ENCODE results near the gene SEL1L. TPM values are rescaled to one million over a fixed set of nuclear protein-coding genes. Genes with fewer than 3 reads are reported as not detected.
"Not testable (repeated sequence)": the region's sequence is repeated elsewhere in the genome, so short reads cannot be mapped to it uniquely, and the experiment has no call there.

SEL1L gene
- total RNA-seq, 1 experiment from 2014 or later: 116 TPM

DNA sequence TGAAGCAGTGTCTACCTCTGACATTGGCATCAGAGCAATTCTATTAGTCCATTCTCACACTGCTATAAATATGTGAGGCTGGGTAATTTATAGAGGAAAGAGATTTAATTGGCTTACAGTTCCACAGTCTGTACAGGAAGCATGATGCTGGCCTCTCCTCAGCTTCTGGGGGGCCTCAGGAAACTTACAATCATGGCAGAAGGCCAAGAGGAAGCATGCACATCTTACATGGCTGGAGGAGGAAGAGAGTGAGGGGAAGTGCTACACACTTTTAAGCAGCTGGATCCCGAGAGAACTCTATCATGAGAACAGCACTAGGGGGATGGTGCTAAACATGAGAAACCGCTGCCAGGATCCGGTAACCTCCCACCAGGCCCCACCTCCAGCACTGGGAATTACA is 25.7 kb upstream of the SEL1L start:
- H3K27me3 ChIP-seq (ENCODE audit: low read length): no peaks in the 10 kb centered on the region
- no peaks in the 10 kb centered on the region for H3K9me2 ChIP-seq (replicated peaks; ENCODE audit: insufficient read depth, low read length)
- DNase-seq: no peak
- H3K4me3 ChIP-seq (ENCODE audit: low read length): no peak overlapping the region
- no peak overlapping the region for H2AFZ ChIP-seq (ENCODE audit: low read length)
- H3K27ac ChIP-seq (ENCODE audit: low read length): no peak overlapping the region
- no peaks in the 10 kb centered on the region for H4K20me1 ChIP-seq (ENCODE audit: insufficient read depth, low read depth, low read length)
- H3K36me3 ChIP-seq (ENCODE audit: insufficient read depth, low read length): no peaks in the 10 kb centered on the region
- H3K4me2 ChIP-seq (ENCODE audit: low read depth, low read length, poor library complexity, severe bottlenecking): no peak overlapping the region
- H3K9me3 ChIP-seq (ENCODE audit: low read length): no peaks in the 10 kb centered on the region
- H3K4me1 ChIP-seq (ENCODE audit: low read length): no peaks in the 10 kb centered on the region
- no peak overlapping the region for H3K9ac ChIP-seq (ENCODE audit: low read length)
- H3K79me2 ChIP-seq (ENCODE audit: low read length): no peaks in the 10 kb centered on the region

DNA sequence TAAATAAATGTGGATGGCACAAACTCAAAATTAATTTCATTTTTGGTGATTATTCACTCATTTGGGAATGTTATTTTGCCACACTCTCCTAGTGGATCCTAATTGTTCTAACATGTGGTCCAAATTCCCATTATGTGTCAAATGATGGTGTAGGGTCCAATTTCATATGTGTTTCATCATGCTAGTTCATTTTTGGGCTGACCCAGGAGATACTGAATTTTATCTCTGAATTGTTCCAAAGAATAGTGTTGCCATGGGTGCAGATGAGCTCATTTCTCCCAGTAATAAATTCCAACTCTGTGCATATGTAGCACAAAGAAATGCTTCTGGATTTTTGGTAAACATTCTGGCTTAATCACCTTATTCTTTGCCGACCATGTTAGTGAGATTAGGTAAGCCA is 23.5 kb upstream of the SEL1L start:
- Histone ChIP-seq H3K4me2 (ENCODE audit: low read depth, low read length, poor library complexity, severe bottlenecking) (no peak overlapping the region), H4K20me1 (ENCODE audit: insufficient read depth, low read depth, low read length) (no peaks in the 10 kb centered on the region), H3K4me3 (ENCODE audit: low read length) (no peak overlapping the region), H3K9me3 (ENCODE audit: low read length) (no peaks in the 10 kb centered on the region), H2AFZ (ENCODE audit: low read length) (no peak overlapping the region), H3K79me2 (ENCODE audit: low read length) (no peaks in the 10 kb centered on the region), H3K27me3 (ENCODE audit: low read length) (no peaks in the 10 kb centered on the region), H3K27ac (ENCODE audit: low read length) (no peak overlapping the region), H3K4me1 (ENCODE audit: low read length) (no peaks in the 10 kb centered on the region), H3K36me3 (ENCODE audit: insufficient read depth, low read length) (no peaks in the 10 kb centered on the region), H3K9me2 (replicated peaks; ENCODE audit: insufficient read depth, low read length) (no peaks in the 10 kb centered on the region), H3K9ac (ENCODE audit: low read length) (no peak overlapping the region)
- no peak for DNase-seq

DNA sequence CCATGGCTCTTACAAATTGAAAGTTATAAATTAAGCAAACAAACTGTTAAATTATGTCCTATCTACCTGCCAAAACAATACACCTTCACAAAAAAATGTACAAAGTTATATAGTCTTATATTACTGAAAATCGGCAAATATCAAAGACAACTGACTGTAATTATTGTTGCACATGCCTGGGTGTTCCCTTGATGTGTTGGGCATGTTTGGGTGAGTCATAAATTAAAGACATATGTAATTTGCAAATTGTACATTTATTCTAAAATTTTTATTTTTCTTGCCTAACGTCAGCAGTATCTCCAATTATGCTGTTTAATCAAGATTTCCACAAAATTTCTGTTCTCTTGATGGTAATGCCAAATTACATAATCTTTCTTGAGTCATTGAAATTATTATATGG is 22.0 kb upstream of the SEL1L start:
- Histone ChIP-seq H3K9me2 (replicated peaks; ENCODE audit: insufficient read depth, low read length) (no peaks in the 10 kb centered on the region), H3K27me3 (ENCODE audit: low read length) (no peaks in the 10 kb centered on the region), H3K4me1 (ENCODE audit: low read length) (no peaks in the 10 kb centered on the region), H4K20me1 (ENCODE audit: insufficient read depth, low read depth, low read length) (no peaks in the 10 kb centered on the region), H2AFZ (ENCODE audit: low read length) (no peak overlapping the region), H3K27ac (ENCODE audit: low read length) (no peak overlapping the region), H3K9ac (ENCODE audit: low read length) (no peak overlapping the region), H3K79me2 (ENCODE audit: low read length) (no peaks in the 10 kb centered on the region), H3K4me3 (ENCODE audit: low read length) (no peak overlapping the region), H3K4me2 (ENCODE audit: low read depth, low read length, poor library complexity, severe bottlenecking) (no peak overlapping the region), H3K9me3 (ENCODE audit: low read length) (no peaks in the 10 kb centered on the region), H3K36me3 (ENCODE audit: insufficient read depth, low read length) (no peaks in the 10 kb centered on the region)
- no peak for DNase-seq

- H3K4me3 ChIP-seq (ENCODE audit: low read length): no peak overlapping the region
- DNase-seq: no peak
- H4K20me1 ChIP-seq (ENCODE audit: insufficient read depth, low read depth, low read length): no peaks in the 10 kb centered on the region
- no peaks in the 10 kb centered on the region for H3K27me3 ChIP-seq (ENCODE audit: low read length)
- H3K79me2 ChIP-seq (ENCODE audit: low read length): no peaks in the 10 kb centered on the region
- no peak overlapping the region for H3K4me2 ChIP-seq (ENCODE audit: low read depth, low read length, poor library complexity, severe bottlenecking)
- H3K27ac ChIP-seq (ENCODE audit: low read length): no peak overlapping the region
- no peaks in the 10 kb centered on the region for H3K4me1 ChIP-seq (ENCODE audit: low read length)
- H3K36me3 ChIP-seq (ENCODE audit: insufficient read depth, low read length): no peaks in the 10 kb centered on the region
- H3K9me3 ChIP-seq (ENCODE audit: low read length): no peaks in the 10 kb centered on the region
- H2AFZ ChIP-seq (ENCODE audit: low read length): no peak overlapping the region
- H3K9ac ChIP-seq (ENCODE audit: low read length): no peak overlapping the region
- H3K9me2 ChIP-seq (replicated peaks; ENCODE audit: insufficient read depth, low read length): no peaks in the 10 kb centered on the region
Measured at GRCh38 chr14:81555051-81555450, 21.4 kb upstream of the SEL1L start.

- no peak for DNase-seq
- no peaks in the 10 kb centered on the region for H3K9me3 ChIP-seq (ENCODE audit: low read length)
- H3K79me2 ChIP-seq (ENCODE audit: low read length): no peaks in the 10 kb centered on the region
- no peak overlapping the region for H3K4me3 ChIP-seq (ENCODE audit: low read length)
- no peaks in the 10 kb centered on the region for H4K20me1 ChIP-seq (ENCODE audit: insufficient read depth, low read depth, low read length)
- no peaks in the 10 kb centered on the region for H3K36me3 ChIP-seq (ENCODE audit: insufficient read depth, low read length)
- no peaks in the 10 kb centered on the region for H3K4me1 ChIP-seq (ENCODE audit: low read length)
- no peak overlapping the region for H2AFZ ChIP-seq (ENCODE audit: low read length)
- no peaks in the 10 kb centered on the region for H3K27me3 ChIP-seq (ENCODE audit: low read length)
- H3K27ac ChIP-seq (ENCODE audit: low read length): no peak overlapping the region
- H3K4me2 ChIP-seq (ENCODE audit: low read depth, low read length, poor library complexity, severe bottlenecking): no peak overlapping the region
- H3K9me2 ChIP-seq (replicated peaks; ENCODE audit: insufficient read depth, low read length): no peaks in the 10 kb centered on the region
- no peak overlapping the region for H3K9ac ChIP-seq (ENCODE audit: low read length)
Measured at GRCh38 chr14:81551471-81551870, 17.8 kb upstream of the SEL1L start.

GRCh38 chr14:81550001-81550637 is 16.5 kb upstream of the SEL1L start:
- Histone ChIP-seq H3K27ac (ENCODE audit: low read length) (no peak overlapping the region), H4K20me1 (ENCODE audit: insufficient read depth, low read depth, low read length) (no peaks in the 10 kb centered on the region), H3K9me3 (ENCODE audit: low read length) (no peaks in the 10 kb centered on the region), H3K4me3 (ENCODE audit: low read length) (no peak overlapping the region), H3K4me2 (ENCODE audit: low read depth, low read length, poor library complexity, severe bottlenecking) (no peak overlapping the region), H3K9ac (ENCODE audit: low read length) (no peak overlapping the region), H3K4me1 (ENCODE audit: low read length) (no peaks in the 10 kb centered on the region), H2AFZ (ENCODE audit: low read length) (no peak overlapping the region), H3K36me3 (ENCODE audit: insufficient read depth, low read length) (no peaks in the 10 kb centered on the region), H3K27me3 (ENCODE audit: low read length) (no peaks in the 10 kb centered on the region), H3K9me2 (replicated peaks; ENCODE audit: insufficient read depth, low read length) (no peaks in the 10 kb centered on the region), H3K79me2 (ENCODE audit: low read length) (no peaks in the 10 kb centered on the region)
- DNase-seq: no peak

- H3K79me2 ChIP-seq (ENCODE audit: low read length); H3K36me3 ChIP-seq (ENCODE audit: insufficient read depth, low read length); H3K4me2 ChIP-seq (ENCODE audit: low read depth, low read length, poor library complexity, severe bottlenecking); H3K4me3 ChIP-seq (ENCODE audit: low read length); DNase-seq; H3K4me1 ChIP-seq (ENCODE audit: low read length); H3K27ac ChIP-seq (ENCODE audit: low read length); H3K9me3 ChIP-seq (ENCODE audit: low read length); H3K9ac ChIP-seq (ENCODE audit: low read length); H3K27me3 ChIP-seq (ENCODE audit: low read length); H3K9me2 ChIP-seq (replicated peaks; ENCODE audit: insufficient read depth, low read length); H2AFZ ChIP-seq (ENCODE audit: low read length); H4K20me1 ChIP-seq (ENCODE audit: insufficient read depth, low read depth, low read length): not testable (repeated sequence)
Measured at GRCh38 chr14:81541206-81541605, 7.6 kb upstream of the SEL1L start.

GRCh38 chr14:81537193-81537592 is 3.5 kb upstream of the SEL1L start:
- Histone ChIP-seq H3K9me2 (replicated peaks; ENCODE audit: insufficient read depth, low read length) (no peaks in the 10 kb centered on the region; the same call in 1 of the 2 replicates), H2AFZ (ENCODE audit: low read length) (no peak overlapping the region), H3K9ac (ENCODE audit: low read length) (no peak overlapping the region), H3K4me2 (ENCODE audit: low read depth, low read length, poor library complexity, severe bottlenecking) (no peak overlapping the region), H3K4me1 (ENCODE audit: low read length) (peaks cover 12% of the 10 kb centered on the region), H3K27ac (ENCODE audit: low read length) (no peak overlapping the region), H3K36me3 (ENCODE audit: insufficient read depth, low read length) (peaks cover 1% of the 10 kb centered on the region; the same call in 1 of the 2 replicates), H3K27me3 (ENCODE audit: low read length) (no peaks in the 10 kb centered on the region), H3K79me2 (ENCODE audit: low read length) (peaks cover 14% of the 10 kb centered on the region), H4K20me1 (ENCODE audit: insufficient read depth, low read depth, low read length) (peaks cover 13% of the 10 kb centered on the region; the same call in 1 of the 2 replicates), H3K4me3 (ENCODE audit: low read length) (no peak overlapping the region), H3K9me3 (ENCODE audit: low read length) (no peaks in the 10 kb centered on the region)
- DNase-seq: no peak

Measured in Karpas-422 (cell line).